DOHH2 (cell line): ENCODE measurements around the gene SLC49A4.

Experiments
- H3F3A ChIP-seq: fragments of 200-600 bp; sonication (generic), shearing (Covaris generic); 2 replicates; pipeline ENCODE4 v1.6.0; 2016; ENCODE audit warnings: antibody characterized with exemption, mild to moderate bottlenecking; ENCODE audit not compliant: control insufficient read depth, insufficient read depth
- H3K27ac ChIP-seq: fragments of 200-600 bp; sonication (generic); 2 replicates; pipeline ENCODE4 v1.5.1; 2014; ENCODE audit warnings: low read depth, mild to moderate bottlenecking, low read length, moderate library complexity
- H3K27me3 ChIP-seq: fragments of 200-600 bp; sonication (generic); 2 replicates; pipeline ENCODE4 v1.6.1; 2014; ENCODE audit warnings: mild to moderate bottlenecking, low read length, mixed read lengths; ENCODE audit not compliant: control insufficient read depth
- H3K36me3 ChIP-seq: fragments of 200-600 bp; sonication (generic); 2 replicates; pipeline ENCODE4 v1.6.1; 2014; ENCODE audit warnings: mild to moderate bottlenecking, low read length, moderate library complexity, mixed read lengths; ENCODE audit not compliant: control insufficient read depth
- H3K4me1 ChIP-seq: fragments of 200-600 bp; sonication (generic); 2 replicates; pipeline ENCODE4 v1.6.1; 2014; ENCODE audit warnings: mild to moderate bottlenecking, low read length, mixed read lengths; ENCODE audit not compliant: control insufficient read depth
- H3K4me2 ChIP-seq: fragments of 200-600 bp; sonication (generic); 2 replicates; pipeline ENCODE4 v1.6.0; 2014; ENCODE audit warnings: mild to moderate bottlenecking, low read length, moderate library complexity
- H3K4me3 ChIP-seq: fragments of 200-600 bp; sonication (generic); 2 replicates; pipeline ENCODE4 v1.5.1; 2014; ENCODE audit warnings: mild to moderate bottlenecking, low read length, mixed read lengths
- H3K79me2 ChIP-seq: fragments of 200-600 bp; sonication (generic); 2 replicates; pipeline ENCODE4 v1.6.1; 2014; ENCODE audit warnings: mild to moderate bottlenecking, low read length, mixed read lengths; ENCODE audit not compliant: control insufficient read depth
- H3K9me2 ChIP-seq: fragments of 200-600 bp; sonication (generic); replicated peaks from 2 replicates; pipeline ENCODE4 v1.6.1; 2014; ENCODE audit warnings: mild to moderate bottlenecking, low read length, mixed read lengths; ENCODE audit not compliant: control insufficient read depth
- H3K9me3 ChIP-seq: fragments of 200-600 bp; sonication (generic); 2 replicates; pipeline ENCODE4 v1.6.1; 2014; ENCODE audit warnings: antibody characterized with exemption, low read length, mixed read lengths; ENCODE audit not compliant: control insufficient read depth, insufficient read depth
- H4K20me1 ChIP-seq: fragments of 200-600 bp; sonication (generic); 2 replicates; pipeline ENCODE4 v1.6.0; 2014; ENCODE audit warnings: low read depth, mild to moderate bottlenecking, antibody characterized with exemption, low read length, moderate library complexity; ENCODE audit not compliant: control insufficient read depth, insufficient read depth
- CTCF ChIP-seq: fragments of 200-600 bp; sonication (generic); IDR thresholded peaks from one replicate; pipeline ENCODE4 v1.5.1; 2014; ENCODE audit warnings: antibody characterized with exemption, mild to moderate bottlenecking, low read depth, low read length; ENCODE audit not compliant: poor library complexity, severe bottlenecking
- EZH2phosphoT487 ChIP-seq: fragments of 200-600 bp; sonication (generic); IDR thresholded peaks from 2 replicates; pipeline ENCODE4 v1.6.1; 2017; ENCODE audit warnings: borderline replicate concordance, mild to moderate bottlenecking, antibody characterized with exemption, low read length, moderate library complexity, mixed read lengths

The SLC49A4 gene

GRCh38 chr3:122800031-122800430 is 5.2 kb downstream of the SLC49A4 start:
- no peaks in the 10 kb centered on the region for H3K36me3 ChIP-seq
- H3K9me2 ChIP-seq: no peaks in the 10 kb centered on the region
- H4K20me1 ChIP-seq: no peaks in the 10 kb centered on the region
- H3K9me3 ChIP-seq: no peaks in the 10 kb centered on the region
- no peaks in the 10 kb centered on the region for H3F3A ChIP-seq
- H3K79me2 ChIP-seq: peaks cover 10% of the 10 kb centered on the region
- no peak overlapping the region for H3K4me3 ChIP-seq
- no peaks in the 10 kb centered on the region for H3K27me3 ChIP-seq
- peaks cover 9% of the 10 kb centered on the region for H3K4me1 ChIP-seq
- H3K27ac ChIP-seq: no peak overlapping the region
- no peak for TF ChIP-seq EZH2phosphoT487
- no peak for TF ChIP-seq CTCF
- no peak overlapping the region for H3K4me2 ChIP-seq

- Histone ChIP-seq H3K36me3 (no peaks in the 10 kb centered on the region), H3K4me3 (no peak overlapping the region), H3F3A (no peaks in the 10 kb centered on the region), H3K4me2 (no peak overlapping the region), H3K27me3 (no peaks in the 10 kb centered on the region), H3K4me1 (peaks cover 4% of the 10 kb centered on the region), H3K27ac (no peak overlapping the region), H3K9me2 (no peaks in the 10 kb centered on the region), H3K79me2 (peaks cover 4% of the 10 kb centered on the region), H4K20me1 (no peaks in the 10 kb centered on the region), H3K9me3 (no peaks in the 10 kb centered on the region)
- TF ChIP-seq EZH2phosphoT487 (no peak), CTCF (no peak)
Measured at GRCh38 chr3:122800706-122801237, 5.9 kb downstream of the SLC49A4 start.

GRCh38 chr3:122802323-122802722 is 7.5 kb downstream of the SLC49A4 start:
- TF ChIP-seq EZH2phosphoT487 (no peak), CTCF (no peak)
- Histone ChIP-seq H3K79me2 (no peaks in the 10 kb centered on the region), H3K4me3 (no peak overlapping the region), H3K4me2 (no peak overlapping the region), H3K4me1 (no peaks in the 10 kb centered on the region), H3K27me3 (no peaks in the 10 kb centered on the region), H3K27ac (no peak overlapping the region), H3K9me2 (no peaks in the 10 kb centered on the region), H3K9me3 (no peaks in the 10 kb centered on the region), H3K36me3 (no peaks in the 10 kb centered on the region), H3F3A (no peaks in the 10 kb centered on the region), H4K20me1 (no peaks in the 10 kb centered on the region)
